ENCODE data around the gene SERTAD3.
"Not testable (repeated sequence)": the region's sequence is repeated elsewhere in the genome, so short reads cannot be mapped to it uniquely, and the experiment has no call there.

SERTAD3 gene

DNA sequence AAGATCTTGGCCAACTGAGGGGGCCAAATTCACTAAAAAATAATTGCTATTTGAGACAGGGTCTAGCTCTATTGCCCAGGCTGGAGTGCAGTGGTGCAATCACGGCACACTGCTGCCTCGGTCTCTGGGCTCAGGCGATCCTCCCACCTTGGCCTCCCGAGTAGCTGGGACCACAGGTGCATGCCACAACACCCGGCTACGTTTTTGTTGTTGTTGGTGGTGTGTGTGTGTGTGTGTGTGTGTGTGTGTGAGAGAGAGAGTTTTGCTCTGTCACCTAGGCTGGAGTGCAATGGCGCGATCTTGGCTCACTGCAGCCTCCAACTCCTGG is 35.6 kb downstream of the SERTAD3 start:
- not testable (repeated sequence) for DNase-seq

DNA sequence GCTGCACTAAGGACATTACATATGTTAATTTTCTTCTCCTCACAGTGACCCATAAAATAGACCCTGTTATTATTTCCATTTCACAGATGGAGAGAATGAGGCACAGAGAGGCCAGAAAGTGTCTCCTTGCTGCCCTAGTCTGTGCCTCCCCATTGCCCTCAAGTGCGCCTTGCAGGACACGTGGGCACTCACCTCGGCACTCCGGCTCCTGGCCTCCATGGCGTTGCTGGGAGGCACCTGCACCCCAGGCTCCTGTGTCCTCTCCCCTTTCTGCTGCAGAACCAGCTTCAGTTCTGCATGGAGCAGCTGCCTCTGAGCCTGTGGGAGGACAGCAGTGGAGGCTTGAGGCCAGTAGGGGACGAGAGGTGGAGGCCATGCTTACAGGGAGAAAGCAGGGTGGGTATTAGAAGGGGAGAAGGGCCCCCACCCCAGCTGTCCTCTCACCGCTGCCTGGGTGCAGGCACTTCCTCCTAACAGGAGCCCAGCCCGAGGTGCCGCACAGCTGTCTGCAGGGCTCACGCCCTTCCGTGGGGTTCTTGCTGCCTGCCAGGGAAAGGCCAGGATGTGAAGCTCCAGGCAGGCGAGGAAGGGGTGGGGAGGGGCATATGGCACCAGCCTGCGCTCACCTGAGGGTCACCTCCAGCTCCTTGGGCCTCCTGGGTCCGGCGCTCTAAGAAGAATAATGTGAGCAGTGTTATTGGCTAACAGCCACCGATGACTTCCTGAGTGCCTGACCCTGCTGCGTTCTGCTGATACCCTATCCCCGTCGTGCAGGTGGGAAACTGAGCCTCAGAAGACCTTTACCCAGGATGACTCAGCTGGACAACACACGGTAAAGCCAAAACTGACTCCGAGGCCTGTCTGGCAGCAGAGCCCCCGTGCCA is 36.2 kb downstream of the SERTAD3 start:
- DNase-seq, result no peak

DNA sequence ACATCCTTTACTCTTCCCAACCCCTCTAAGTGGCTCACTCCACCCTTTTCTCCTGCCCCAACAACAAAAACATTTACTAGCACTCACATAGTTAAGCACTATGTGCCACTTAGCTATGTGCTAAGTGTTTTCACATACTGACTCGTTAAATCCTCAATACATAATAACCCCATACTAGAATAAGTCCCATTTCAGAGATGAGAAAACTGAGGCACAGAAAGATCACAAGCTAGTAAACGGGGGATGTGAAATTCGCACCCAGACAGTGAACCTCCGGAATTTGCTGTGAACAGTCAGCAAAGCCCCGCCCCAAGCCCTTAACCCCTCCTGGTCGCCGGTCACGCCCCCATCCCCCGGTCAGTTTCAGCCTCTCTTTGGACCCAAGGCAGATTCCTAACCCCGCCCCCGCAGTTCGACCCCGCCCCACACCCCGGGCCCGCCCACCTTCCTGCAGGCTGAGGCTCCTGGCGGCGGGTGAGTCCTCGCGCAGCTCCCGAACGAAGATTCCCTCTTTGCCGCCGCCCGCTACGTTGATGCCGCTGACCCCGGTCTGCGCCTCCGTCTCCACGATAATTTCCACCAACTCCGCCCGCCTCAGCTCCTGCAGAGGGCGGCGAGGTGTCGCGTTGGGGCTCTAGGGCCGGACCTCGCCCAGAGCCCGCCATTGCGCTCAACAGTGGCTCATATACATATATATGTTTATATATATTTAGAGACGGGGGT is 40.7 kb downstream of the SERTAD3 start:
- peak in 10 of 14 donors; percentile 5 to 65 (median 24) for DNase-seq

DNA sequence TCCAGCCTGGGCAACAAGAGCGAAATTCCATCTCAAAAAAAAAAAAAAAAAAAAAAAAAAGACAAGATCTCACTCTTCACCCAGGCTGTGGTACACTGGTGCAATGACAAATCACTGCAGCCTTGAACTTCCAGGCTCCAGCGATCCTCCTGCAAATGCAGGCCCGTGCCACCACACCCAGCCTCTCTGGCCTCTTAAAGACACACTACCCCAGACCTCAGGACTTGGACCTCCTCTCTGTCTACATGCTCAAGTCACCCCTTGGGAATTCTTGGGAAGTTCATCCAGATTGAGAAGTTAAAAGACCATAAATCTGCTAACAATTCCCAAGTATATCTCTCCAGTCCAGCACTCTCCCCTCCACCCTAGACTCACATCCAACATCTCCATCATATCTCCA is 43.6 kb downstream of the SERTAD3 start:
- no peak for DNase-seq

DNA sequence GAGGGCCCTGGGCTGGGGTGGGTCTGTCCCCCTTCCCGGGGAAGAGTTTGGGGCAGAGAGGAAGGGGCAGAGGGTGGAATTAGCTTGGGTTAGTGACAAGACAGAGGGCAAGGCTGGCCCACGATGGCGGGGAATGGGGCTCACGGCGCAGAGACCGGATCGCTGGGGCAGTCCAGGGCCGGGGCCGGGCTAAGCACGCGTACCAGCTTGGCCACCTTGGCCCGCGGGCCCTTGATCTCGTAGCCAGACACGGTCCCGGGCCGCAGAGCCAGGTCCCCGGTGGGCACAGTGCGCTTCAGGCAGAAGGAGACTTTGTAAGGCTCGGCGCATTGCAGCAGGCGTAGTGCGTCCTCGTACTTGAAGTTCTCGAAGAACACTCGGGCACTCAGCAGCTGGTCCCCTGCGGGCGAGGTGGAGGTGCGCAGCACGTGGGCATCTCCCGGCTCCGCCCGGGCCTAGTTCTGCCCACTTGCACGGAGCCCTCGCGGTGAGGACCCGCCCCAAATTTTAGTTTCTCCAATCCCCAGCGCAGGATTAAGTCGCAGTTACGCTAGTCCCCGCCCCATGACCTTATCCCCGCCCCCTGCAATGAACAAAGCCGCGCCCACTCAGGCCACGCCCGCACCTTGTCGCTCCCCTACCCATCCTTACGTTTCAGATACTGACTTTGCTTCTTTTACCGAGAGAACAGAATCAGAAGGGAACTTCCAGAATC is 45.6 kb downstream of the SERTAD3 start:
- peak in 1 of 14 donors; percentile 3 for DNase-seq

DNA sequence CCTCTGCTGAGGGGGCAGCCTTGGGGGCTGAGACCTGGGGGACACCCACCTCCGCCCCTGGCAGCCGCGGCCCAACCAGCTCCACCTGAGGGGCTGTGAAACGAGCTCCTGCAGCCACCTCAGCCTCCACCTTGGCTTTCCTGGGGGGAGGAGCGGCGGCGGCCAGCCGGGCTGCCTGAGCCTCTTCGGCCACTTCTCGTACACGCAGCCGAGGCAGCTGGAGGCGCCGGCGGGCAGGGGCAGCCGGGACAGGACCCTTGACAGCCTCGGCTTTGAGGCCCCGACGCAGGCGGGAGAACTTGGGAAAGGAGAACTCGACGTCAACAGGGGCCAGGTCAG is 46.6 kb downstream of the SERTAD3 start:
- no peak for DNase-seq

DNA sequence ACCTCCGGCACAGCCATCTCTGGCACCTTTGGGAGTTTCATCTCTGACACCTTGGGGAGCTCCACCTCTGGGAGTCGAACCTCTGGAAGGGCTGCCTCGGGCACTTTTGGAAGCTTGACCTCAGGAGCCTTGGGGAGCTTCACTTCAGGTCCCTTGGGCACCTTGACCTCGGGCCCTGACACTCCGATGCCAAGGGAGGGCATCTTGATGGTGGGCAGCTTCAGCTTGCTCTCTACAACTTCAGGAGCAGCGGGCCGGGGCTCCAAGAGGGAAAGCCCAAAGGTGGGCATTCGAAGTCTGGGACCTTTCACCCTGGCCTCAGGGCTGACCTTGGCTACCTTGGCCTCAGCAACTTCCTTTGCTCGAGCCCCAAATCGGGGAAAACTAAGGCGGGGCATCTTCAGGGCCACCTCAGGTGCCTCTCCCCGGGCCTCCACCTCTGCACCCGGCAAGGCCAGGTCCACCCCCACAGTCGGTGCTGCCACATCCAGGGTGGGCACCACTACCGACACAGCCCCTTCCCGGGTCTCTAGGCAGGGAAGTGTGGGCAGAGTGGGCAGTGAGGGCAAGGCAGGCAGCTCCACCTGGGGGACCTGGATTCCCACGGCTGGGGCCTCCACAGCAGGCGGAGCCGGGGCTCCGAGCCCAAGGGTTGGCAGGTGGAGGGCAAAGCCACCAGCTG is 47.1 kb downstream of the SERTAD3 start:
- no peak for DNase-seq

DNA sequence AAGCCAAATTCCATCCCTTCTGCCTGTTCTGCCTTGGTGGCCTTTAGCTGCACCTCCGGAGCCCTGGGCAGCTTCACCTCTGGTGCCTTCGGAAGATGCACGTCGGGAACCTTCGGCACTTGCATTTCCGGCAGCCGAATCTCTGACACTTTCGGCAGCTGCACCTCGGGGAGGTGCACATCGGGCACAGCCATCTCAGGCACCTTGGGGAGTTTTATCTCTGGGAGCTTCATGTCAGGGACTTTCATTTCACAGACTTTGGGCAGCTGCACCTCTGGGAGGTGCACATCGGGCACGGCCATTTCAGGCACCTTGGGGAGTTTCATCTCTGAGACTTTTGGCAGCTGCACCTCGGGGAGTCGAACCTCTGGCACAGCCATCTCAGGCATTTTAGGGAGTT is 48.2 kb downstream of the SERTAD3 start:
- no peak for DNase-seq

DNA sequence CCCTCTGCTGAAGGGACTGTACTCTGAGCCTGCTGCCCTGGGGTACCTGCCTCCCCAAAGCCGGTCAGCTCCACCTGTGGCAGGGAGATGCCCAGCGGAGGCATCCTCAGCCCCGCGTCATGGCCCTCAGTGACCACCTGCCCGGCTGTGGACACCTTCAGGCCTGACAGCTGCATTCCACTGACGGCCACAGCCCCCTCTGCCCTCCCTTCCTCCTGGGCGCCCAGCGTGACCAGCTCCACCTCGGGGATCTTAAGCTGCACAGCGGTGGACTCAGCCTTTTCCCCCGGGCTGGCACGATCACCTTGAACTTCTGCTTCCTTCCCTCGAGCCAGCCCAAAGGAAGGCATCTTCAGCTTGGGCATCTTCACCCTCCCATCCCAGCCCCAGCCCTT is 49.3 kb downstream of the SERTAD3 start:
- no peak for DNase-seq

DNA sequence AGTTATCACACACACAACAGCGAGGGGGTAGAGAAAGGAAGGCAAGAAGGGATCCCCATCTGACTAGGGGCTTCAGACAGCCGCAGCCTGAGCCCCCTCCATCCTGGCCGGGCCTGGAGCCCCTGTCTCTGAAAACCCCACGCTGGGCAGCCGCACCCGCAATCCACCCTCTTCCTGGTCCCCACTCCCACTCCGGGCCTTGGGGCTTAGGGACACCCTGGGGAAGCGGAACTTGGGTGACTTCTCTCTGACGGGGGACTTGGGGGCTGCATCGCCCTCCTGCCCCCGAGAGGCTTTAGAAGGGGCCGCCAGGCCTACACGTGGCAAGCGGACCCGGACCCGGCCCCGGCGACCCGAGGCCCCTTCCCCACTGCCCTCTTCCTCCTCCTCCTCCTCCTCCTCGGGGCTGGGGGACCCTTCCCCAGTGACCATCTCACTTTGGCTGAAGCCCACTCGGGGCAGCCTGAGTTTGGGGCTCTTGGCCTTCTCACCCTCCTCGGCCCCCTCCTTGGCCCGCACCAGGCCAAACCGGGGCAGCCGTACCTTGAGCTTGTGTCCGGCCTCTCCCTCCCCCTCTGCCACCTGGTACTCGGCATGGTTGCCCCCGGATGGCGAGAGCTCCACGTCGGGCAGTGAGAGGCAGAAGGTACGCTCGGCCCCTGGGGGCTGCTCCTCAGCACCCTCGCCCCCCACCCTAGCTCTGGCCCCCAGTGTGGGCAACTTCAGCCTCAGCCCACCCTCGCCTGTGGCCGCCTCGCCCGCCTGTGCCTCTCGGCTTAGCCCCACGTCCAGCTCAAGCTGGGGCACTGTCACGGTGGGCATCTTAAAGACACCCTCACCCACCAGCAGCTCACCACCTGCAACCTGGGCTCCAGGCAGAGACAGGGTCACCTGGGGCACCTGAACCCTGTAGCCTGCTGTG is 50.0 kb downstream of the SERTAD3 start:
- DNase-seq, result no peak

DNA sequence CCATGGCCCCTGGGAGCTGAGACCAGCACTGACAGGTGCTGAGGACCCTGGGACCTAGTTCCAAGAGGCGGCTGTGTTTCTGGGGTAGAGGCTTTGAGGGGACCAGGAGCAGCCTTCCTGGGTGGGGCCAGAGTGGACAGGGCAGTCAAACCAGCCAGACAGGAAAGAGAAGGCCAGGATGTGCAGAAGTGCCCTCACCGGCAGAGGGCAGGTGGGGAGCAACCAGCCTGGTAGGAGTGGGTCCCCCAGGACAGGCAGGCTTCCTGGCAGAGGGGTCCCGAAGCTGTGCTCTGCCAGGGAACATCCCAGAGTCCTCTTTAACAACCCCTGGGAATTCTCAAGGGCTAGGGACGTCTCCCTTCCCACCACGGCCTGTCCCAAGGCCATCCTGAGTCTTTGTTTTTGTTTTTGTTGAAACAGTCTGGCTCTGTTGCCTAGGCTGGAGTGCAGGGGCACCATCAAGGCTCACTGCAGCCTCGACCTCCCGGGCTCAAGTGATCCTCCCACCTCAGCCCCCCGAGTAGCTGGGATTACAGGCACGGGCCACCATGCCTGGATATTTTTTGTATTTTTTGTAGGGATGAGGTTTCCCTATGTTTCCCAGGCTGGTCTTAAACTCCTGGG is 51.1 kb downstream of the SERTAD3 start:
- no peak for DNase-seq

DNA sequence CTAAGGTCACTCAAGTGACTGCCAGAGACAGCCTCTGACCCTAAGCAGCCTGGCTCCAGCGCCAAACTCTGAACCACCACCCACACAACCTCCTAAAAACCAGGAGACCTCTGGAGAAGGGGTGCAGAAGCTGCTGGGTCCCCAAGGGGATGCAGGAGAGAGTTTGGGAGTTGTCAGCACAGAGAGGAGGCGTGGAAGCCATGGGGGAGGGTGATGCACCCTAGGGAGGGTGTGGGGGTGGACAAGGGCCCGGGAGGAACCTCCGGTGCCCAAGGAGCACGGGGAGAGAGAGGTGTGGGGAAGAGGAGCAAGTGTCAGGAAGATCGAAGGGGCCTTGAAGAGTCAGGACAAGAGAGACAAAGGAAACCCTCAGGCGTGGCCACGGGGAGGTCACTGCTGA is 52.0 kb downstream of the SERTAD3 start:
- DNase-seq, result no peak
